PFSK-1 (cell line): ENCODE data around the gene RILPL2.

Experiments
- FOXP2 ChIP-seq: optimal IDR thresholded peaks from 2 replicates; pipeline ENCODE3; 2011; ENCODE audit warnings: borderline replicate concordance, control low read depth, inconsistent platforms; ENCODE audit not compliant: insufficient read depth; ENCODE audit errors: extremely low read length, extremely low read depth
- POLR2AphosphoS5 ChIP-seq: IDR thresholded peaks from 2 replicates; pipeline ENCODE4 v1.6.1; 2012; ENCODE audit warnings: low read depth, mild to moderate bottlenecking, control low read depth, low read length, moderate library complexity
- SIN3A ChIP-seq: IDR thresholded peaks from 2 replicates; pipeline ENCODE4 v1.6.1; 2012; ENCODE audit warnings: mild to moderate bottlenecking, low read length, moderate library complexity, borderline replicate concordance; ENCODE audit not compliant: insufficient read depth
- TAF1 ChIP-seq: IDR thresholded peaks from 2 replicates; pipeline ENCODE4 v1.6.1; 2012; ENCODE audit warnings: low read length, control low read depth, borderline replicate concordance; ENCODE audit not compliant: insufficient read depth
- TF ChIP-seq, protein P1 (sequence below), 2 experiments: IDR thresholded peaks; 2 replicates each; pipeline versions ENCODE4 v1.6.1 to v1.8.0; 2011 to 2012; ENCODE audit warnings: low read depth in 2 of 2, low read length in 2 of 2, control low read depth in 1 of 2, inconsistent platforms in 1 of 2, mild to moderate bottlenecking in 1 of 2, moderate library complexity in 1 of 2; ENCODE audit not compliant: insufficient read depth in 1 of 2

RILPL2 gene

DNA sequence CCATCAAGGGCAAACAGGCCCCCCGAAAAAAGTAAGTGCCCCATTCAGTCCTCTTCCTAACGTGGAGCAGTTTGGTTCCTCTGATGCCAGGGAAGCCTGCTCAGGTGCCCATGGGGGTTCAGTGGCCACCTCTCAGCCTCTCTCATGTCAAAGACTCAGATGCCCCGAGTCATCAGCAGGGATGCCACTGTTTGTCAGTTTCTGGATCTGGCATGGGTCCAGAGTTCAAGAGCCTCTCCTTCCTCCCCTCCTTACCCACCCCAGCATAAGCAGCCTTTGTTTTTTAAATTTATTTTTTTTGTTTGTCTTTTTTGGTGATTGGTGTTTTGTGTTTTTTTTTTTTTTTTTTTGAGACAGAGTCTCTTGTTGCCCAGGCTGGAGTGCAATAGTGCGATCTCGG lies 41.2 kb downstream of the RILPL2 start:
- TF ChIP-seq, protein P1, sequence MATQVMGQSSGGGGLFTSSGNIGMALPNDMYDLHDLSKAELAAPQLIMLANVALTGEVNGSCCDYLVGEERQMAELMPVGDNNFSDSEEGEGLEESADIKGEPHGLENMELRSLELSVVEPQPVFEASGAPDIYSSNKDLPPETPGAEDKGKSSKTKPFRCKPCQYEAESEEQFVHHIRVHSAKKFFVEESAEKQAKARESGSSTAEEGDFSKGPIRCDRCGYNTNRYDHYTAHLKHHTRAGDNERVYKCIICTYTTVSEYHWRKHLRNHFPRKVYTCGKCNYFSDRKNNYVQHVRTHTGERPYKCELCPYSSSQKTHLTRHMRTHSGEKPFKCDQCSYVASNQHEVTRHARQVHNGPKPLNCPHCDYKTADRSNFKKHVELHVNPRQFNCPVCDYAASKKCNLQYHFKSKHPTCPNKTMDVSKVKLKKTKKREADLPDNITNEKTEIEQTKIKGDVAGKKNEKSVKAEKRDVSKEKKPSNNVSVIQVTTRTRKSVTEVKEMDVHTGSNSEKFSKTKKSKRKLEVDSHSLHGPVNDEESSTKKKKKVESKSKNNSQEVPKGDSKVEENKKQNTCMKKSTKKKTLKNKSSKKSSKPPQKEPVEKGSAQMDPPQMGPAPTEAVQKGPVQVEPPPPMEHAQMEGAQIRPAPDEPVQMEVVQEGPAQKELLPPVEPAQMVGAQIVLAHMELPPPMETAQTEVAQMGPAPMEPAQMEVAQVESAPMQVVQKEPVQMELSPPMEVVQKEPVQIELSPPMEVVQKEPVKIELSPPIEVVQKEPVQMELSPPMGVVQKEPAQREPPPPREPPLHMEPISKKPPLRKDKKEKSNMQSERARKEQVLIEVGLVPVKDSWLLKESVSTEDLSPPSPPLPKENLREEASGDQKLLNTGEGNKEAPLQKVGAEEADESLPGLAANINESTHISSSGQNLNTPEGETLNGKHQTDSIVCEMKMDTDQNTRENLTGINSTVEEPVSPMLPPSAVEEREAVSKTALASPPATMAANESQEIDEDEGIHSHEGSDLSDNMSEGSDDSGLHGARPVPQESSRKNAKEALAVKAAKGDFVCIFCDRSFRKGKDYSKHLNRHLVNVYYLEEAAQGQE (IDR thresholded peaks at IDR 0.05; ENCODE audit: insufficient read depth in 1 of 2, low read depth in 2 of 2, low read length in 2 of 2): no peak
- no peak for TF ChIP-seq POLR2AphosphoS5
- TF ChIP-seq FOXP2: no peak
- no peak for TF ChIP-seq SIN3A
- no peak for TF ChIP-seq TAF1

DNA sequence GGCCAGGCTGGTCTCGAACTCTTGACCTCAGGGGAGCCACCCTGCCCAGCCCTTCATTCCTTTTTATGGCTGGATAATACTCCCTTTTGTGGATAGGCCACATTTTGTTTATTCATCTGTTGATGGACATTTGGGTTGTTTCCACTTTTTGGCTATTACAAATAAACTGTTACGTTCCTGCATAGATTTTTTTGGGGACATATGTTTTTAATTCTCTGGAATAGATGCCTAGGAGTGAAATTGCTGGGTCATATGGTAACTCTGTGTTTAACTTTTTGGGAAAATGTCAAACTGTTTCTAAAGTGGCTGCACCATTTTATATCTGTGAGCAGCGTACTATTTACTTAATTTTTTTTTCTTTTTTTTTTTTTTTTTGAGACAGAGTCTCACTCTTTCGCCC lies 42.7 kb downstream of the RILPL2 start:
- no peak for TF ChIP-seq FOXP2
- TF ChIP-seq TAF1: no peak

- no peak for TF ChIP-seq SIN3A
- no peak for TF ChIP-seq POLR2AphosphoS5
- TF ChIP-seq FOXP2: no peak
- TF ChIP-seq, protein P1 (IDR thresholded peaks at IDR 0.05; ENCODE audit: insufficient read depth in 1 of 2, low read depth in 2 of 2, low read length in 2 of 2): no peak
- no peak for TF ChIP-seq TAF1
These were observed 44.7 kb downstream of the RILPL2 start for GRCh38 chr12:123391546-123392343.

DNA sequence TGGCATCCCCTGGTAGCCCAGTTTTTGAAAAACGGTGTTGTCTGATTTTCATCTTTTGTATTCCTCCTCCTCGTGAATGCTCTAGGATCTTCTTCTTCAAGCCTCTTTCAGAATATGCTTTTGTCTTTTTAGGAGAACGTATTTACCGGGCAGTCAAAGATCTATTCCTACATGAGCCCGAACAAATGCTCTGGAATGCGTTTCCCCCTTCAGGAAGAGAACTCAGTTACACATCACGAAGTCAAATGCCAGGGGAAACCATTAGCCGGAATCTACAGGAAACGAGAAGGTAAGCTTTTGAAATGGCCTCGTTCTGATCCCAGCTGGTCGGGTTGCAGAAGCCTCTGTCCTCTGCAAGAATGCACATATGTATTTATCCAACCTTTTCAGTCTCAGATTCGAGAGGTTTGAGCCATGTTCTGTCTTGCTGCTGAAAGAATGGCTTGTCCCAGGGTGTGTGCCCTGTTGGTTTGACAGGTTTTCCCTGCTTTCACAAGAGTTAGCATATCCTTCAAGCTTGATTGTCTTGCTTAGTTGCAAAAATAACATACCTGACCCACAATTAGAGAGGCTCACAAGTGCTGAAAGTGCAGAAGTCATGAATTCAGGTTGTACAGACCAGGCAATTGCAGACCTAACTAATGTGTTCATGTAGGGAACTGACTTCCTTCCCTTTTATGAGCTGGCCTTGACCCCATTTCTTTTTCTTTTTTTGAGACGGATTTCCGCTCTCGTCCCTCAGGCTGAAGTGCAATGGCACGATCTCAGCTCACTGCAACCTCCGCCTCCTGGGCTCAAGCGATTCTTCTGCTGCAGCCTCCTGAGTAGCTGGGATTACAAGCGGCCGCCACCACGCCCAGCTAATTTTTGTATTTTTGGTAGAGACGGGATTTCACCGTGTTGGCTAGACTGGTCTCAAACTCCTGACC lies 45.7 kb downstream of the RILPL2 start:
- no peak for TF ChIP-seq POLR2AphosphoS5
- no peak for TF ChIP-seq SIN3A
- no peak for TF ChIP-seq TAF1
- no peak for TF ChIP-seq FOXP2
- TF ChIP-seq, protein P1 (IDR thresholded peaks at IDR 0.05; ENCODE audit: insufficient read depth in 1 of 2, low read depth in 2 of 2, low read length in 2 of 2): no peak

DNA sequence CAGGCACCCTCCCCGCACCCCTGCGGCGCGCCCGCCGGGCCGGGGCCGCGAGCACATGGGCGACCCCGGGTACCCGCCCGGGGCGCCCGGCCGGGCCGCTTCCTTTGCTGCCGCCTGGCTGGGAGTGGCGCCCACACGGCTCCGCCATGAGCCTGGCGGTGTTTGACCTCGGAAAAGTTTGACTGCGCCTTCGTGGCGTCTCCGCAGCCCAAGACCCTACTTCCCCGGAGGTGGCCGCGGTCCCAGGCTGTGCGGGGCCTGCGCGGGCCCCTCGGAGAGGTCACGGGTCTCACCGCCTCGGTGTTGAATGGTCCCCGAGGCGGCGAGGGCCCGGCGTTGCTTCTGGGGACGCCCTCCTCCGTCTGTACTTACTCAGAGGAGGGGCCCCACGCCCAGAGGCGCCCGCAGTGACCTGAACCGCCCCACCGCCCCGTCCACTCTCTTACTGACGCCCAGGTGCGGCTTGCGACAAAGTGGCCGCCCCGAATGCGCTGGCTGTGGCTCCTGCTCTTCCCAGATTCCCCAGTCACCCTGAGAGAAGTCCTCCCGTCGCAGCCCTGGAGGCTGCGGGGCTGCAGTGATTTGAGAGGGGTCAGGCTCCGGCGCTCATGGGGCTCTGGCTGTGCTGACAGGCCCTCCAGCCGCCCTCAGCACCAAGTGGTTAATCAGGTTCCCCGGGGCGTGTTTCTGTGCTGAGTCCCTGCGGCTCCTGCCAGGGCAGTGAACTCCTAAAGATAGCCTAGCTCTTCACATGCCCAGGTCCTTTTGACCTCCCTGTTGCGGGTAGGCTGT lies 46.7 kb downstream of the RILPL2 start:
- no peak for TF ChIP-seq TAF1
- no peak for TF ChIP-seq SIN3A
- no peak for TF ChIP-seq POLR2AphosphoS5
- TF ChIP-seq FOXP2: no peak
- TF ChIP-seq, protein P1 (IDR thresholded peaks at IDR 0.05; ENCODE audit: insufficient read depth in 1 of 2, low read depth in 2 of 2, low read length in 2 of 2): no peak
